NCI-H1436 treated with DMSO at 0.1 percent for 48 hours (cell line): ENCODE measurements around the gene CXCL14.
"Not testable (repeated sequence)": the region's sequence is repeated elsewhere in the genome, so short reads cannot be mapped to it uniquely, and the experiment has no call there.

Experiments used
- DNase-seq: peaks from one replicate; lab custom pipeline; 2025; lab: John Stamatoyannopoulos, UW

CXCL14 gene

GRCh38 chr5:135543001-135543484, 35.7 kb downstream of the CXCL14 start:
- DNase-seq, result no peak

- no peak for DNase-seq
These were observed 36.8 kb downstream of the CXCL14 start for GRCh38 chr5:135541807-135542502.

GRCh38 chr5:135539430-135540005, 39.3 kb downstream of the CXCL14 start:
- no peak for DNase-seq

GRCh38 chr5:135538261-135538660, 40.5 kb downstream of the CXCL14 start:
- no peak for DNase-seq

- no peak for DNase-seq
These were observed 41.0 kb downstream of the CXCL14 start for GRCh38 chr5:135537745-135538144.

GRCh38 chr5:135537271-135537670, 41.5 kb downstream of the CXCL14 start:
- DNase-seq, result no peak

- DNase-seq, result peak; percentile 7
These were observed 42.7 kb downstream of the CXCL14 start, which contains the start of gene NEUROG1 for GRCh38 chr5:135535820-135536801. Gene NEUROG1, minus strand, starts transcription at chr5:135535964. Its CDS starts 274 bp downstream, at chr5:135535690.

- DNase-seq, result no peak
These were observed 43.4 kb downstream of the CXCL14 start for GRCh38 chr5:135535420-135535819.

GRCh38 chr5:135534609-135535419, 44.0 kb downstream of the CXCL14 start:
- no peak for DNase-seq

- DNase-seq, result no peak
These were observed 45.0 kb downstream of the CXCL14 start for GRCh38 chr5:135533794-135534193.

- no peak for DNase-seq
These were observed 45.5 kb downstream of the CXCL14 start for GRCh38 chr5:135533334-135533733.

GRCh38 chr5:135529576-135529975, 49.2 kb downstream of the CXCL14 start:
- DNase-seq, result not testable (repeated sequence)

- no peak for DNase-seq
These were observed 51.9 kb downstream of the CXCL14 start for GRCh38 chr5:135526924-135527323.

- no peak for DNase-seq
These were observed 56.8 kb downstream of the CXCL14 start for GRCh38 chr5:135521964-135522363.
